Measurements from ENCODE around the gene NTSR1.

Gene NTSR1

GRCh38 chr20:62777528-62777830 is 68.8 kb downstream of the NTSR1 start:
- Mint-ChIP-seq H3K9me3 (peaks cover 4% of the 10 kb centered on the region), H3K4me3 (no peak overlapping the region), H3K27ac (peak overlapping the region; percentile 89), H3K4me1 (ENCODE audit: low read depth) (peaks cover 23% of the 10 kb centered on the region), H3K36me3 (ENCODE audit: low read depth) (no peaks in the 10 kb centered on the region), H3K27me3 (ENCODE audit: low read depth) (peaks cover 3% of the 10 kb centered on the region)

GRCh38 chr20:62778058-62778457 is 69.4 kb downstream of the NTSR1 start:
- Mint-ChIP-seq H3K4me1 (ENCODE audit: low read depth) (peaks cover 26% of the 10 kb centered on the region), H3K9me3 (peaks cover 4% of the 10 kb centered on the region), H3K4me3 (no peak overlapping the region), H3K36me3 (ENCODE audit: low read depth) (no peaks in the 10 kb centered on the region), H3K27ac (no peak overlapping the region), H3K27me3 (ENCODE audit: low read depth) (peaks cover 2% of the 10 kb centered on the region)

DNA sequence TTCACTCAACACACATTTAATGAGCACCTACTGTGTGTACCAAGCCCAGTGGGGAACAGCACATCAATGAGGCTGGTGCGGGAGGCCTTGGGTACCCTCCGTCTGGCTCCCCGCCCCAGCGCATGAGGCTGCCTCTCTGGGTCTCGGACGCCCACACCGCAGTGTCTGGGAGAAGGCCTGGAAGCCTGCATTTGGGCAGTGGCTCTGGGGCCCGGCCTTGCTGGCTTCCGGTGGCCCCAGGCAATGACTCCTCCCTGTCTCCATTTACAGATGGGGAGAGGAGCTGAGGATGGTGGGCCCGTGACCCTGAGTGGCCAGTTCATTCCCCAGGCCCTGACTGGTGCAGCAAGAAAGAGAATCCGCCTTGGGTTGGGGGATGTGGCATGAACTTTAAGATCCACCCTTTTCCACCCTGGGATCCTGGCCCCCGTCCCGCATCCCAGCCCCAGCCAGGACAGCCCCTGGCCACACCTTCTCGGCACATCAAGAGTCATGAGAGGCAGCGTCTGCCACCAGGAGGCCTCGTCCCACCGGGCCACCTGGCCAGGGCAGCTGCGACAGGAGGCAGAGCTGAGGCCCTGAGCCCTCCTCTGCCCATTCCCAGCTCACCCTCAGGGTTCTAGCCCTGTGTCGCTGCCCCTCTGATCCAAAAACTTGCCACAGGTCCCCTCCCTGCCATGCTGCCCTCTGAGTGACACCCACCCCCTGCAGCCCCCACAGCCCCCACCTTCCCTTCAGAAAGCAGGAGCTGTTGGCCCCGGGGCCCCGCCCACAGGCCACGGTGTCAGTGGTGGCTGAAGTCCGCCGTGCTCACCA is 70.2 kb downstream of the NTSR1 start:
- no peaks in the 10 kb centered on the region for H3K27me3 Mint-ChIP-seq (ENCODE audit: low read depth)
- H3K4me3 Mint-ChIP-seq = no peak overlapping the region
- no peak overlapping the region for H3K27ac Mint-ChIP-seq
- no peaks in the 10 kb centered on the region for H3K36me3 Mint-ChIP-seq (ENCODE audit: low read depth)
- peaks cover 26% of the 10 kb centered on the region for H3K4me1 Mint-ChIP-seq (ENCODE audit: low read depth)
- H3K9me3 Mint-ChIP-seq = peaks cover 4% of the 10 kb centered on the region

- Mint-ChIP-seq H3K27ac (no peak overlapping the region), H3K4me1 (ENCODE audit: low read depth) (peaks cover 22% of the 10 kb centered on the region), H3K9me3 (peaks cover 4% of the 10 kb centered on the region), H3K27me3 (ENCODE audit: low read depth) (no peaks in the 10 kb centered on the region), H3K36me3 (ENCODE audit: low read depth) (no peaks in the 10 kb centered on the region), H3K4me3 (no peak overlapping the region)
Observed at GRCh38 chr20:62779417-62779685, 70.7 kb downstream of the NTSR1 start.

- H3K27me3 Mint-ChIP-seq (ENCODE audit: low read depth) = no peaks in the 10 kb centered on the region
Observed at GRCh38 chr20:62780204-62780603, 71.6 kb downstream of the NTSR1 start.

GRCh38 chr20:62780696-62781095 is 72.1 kb downstream of the NTSR1 start:
- H3K36me3 Mint-ChIP-seq (ENCODE audit: low read depth) = no peaks in the 10 kb centered on the region
- peaks cover 20% of the 10 kb centered on the region for H3K4me1 Mint-ChIP-seq (ENCODE audit: low read depth)
- H3K27ac Mint-ChIP-seq = no peak overlapping the region
- H3K27me3 Mint-ChIP-seq (ENCODE audit: low read depth) = no peaks in the 10 kb centered on the region
- no peak overlapping the region for H3K4me3 Mint-ChIP-seq
- H3K9me3 Mint-ChIP-seq = peaks cover 4% of the 10 kb centered on the region

More at GRCh38 chr20:62780204-62780603, 71.6 kb downstream of the NTSR1 start:
- H3K27ac Mint-ChIP-seq = no peak overlapping the region
- no peaks in the 10 kb centered on the region for H3K36me3 Mint-ChIP-seq (ENCODE audit: low read depth)
- H3K4me3 Mint-ChIP-seq = no peak overlapping the region
- H3K4me1 Mint-ChIP-seq (ENCODE audit: low read depth) = peaks cover 22% of the 10 kb centered on the region
- peaks cover 4% of the 10 kb centered on the region for H3K9me3 Mint-ChIP-seq

GRCh38 chr20:62782149-62782892 is 73.7 kb downstream of the NTSR1 start:
- H3K4me3 Mint-ChIP-seq = no peak overlapping the region
- H3K4me1 Mint-ChIP-seq (ENCODE audit: low read depth) = peaks cover 8% of the 10 kb centered on the region
- H3K27ac Mint-ChIP-seq = no peak overlapping the region
- no peaks in the 10 kb centered on the region for H3K36me3 Mint-ChIP-seq (ENCODE audit: low read depth)
- no peaks in the 10 kb centered on the region for H3K9me3 Mint-ChIP-seq
- H3K27me3 Mint-ChIP-seq (ENCODE audit: low read depth) = no peaks in the 10 kb centered on the region

DNA sequence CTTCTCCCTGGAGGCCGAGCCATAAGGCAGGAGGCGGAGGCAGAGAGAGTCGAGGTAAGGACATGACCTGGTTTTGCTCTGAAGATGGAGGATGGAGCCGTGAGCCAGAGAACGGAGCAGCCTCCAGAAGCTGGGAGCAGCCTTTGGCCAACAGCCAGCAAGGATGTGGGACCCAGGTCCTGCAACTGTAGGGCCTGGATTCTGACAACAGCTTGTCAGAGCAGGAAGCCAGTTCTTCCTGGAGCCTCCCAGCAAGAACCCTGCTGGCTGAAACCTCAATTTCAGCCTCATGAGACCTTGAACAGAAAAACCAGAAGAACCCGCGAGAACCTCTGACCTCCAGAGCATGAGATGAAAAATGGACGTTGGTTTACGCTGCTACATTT is 74.2 kb downstream of the NTSR1 start:
- H3K27ac Mint-ChIP-seq = no peak overlapping the region
- H3K27me3 Mint-ChIP-seq (ENCODE audit: low read depth) = no peaks in the 10 kb centered on the region
- no peaks in the 10 kb centered on the region for H3K9me3 Mint-ChIP-seq
- peaks cover 8% of the 10 kb centered on the region for H3K4me1 Mint-ChIP-seq (ENCODE audit: low read depth)
- no peak overlapping the region for H3K4me3 Mint-ChIP-seq
- H3K36me3 Mint-ChIP-seq (ENCODE audit: low read depth) = no peaks in the 10 kb centered on the region

DNA sequence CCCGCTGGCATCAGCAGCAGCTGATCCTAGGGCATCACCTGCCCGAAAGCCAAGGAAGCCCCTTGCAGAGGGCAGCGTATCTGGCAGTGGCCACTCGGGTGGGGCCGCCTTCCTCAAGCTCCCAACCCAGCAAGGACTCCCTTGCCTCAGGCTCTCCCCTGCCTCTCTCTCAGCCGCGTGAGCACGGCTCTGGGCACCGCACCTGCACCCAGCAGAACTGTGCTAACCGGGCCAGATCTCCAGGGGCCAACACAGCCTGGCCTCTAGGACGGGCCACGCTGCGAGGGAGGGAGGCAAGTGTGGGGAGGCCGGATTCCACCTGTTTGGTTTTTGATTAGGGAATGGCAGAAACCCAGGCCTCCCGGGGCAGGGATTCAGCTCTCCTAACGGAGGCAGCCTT is 75.9 kb downstream of the NTSR1 start:
- no peak overlapping the region for H3K4me3 Mint-ChIP-seq
- peaks cover 4% of the 10 kb centered on the region for H3K4me1 Mint-ChIP-seq (ENCODE audit: low read depth)
- H3K27ac Mint-ChIP-seq = no peak overlapping the region
- H3K9me3 Mint-ChIP-seq = no peaks in the 10 kb centered on the region
- no peaks in the 10 kb centered on the region for H3K27me3 Mint-ChIP-seq (ENCODE audit: low read depth)
- H3K36me3 Mint-ChIP-seq (ENCODE audit: low read depth) = no peaks in the 10 kb centered on the region

DNA sequence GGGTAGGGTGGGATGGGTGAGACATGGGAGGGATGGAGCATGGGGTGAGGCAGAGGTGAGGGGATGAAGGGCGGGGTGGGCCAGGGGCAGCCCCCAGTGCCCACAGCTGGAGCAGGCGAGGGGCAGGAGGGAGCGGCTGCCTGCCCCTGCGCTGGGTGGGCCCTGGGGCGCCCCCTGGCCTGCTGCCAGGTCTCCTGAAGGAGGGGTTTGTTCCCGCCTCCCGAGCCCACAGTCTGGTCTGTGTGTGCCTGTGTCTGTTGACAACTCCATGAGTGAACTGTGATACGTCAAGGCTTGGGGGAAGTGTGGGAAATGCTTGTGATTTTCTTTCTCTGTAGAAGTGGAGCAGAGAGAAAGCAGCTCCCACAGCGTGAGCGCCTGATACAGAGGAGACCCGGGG is 76.8 kb downstream of the NTSR1 start:
- no peak overlapping the region for H3K4me3 Mint-ChIP-seq
- peaks cover 4% of the 10 kb centered on the region for H3K4me1 Mint-ChIP-seq (ENCODE audit: low read depth)
- H3K27ac Mint-ChIP-seq = no peak overlapping the region
- no peaks in the 10 kb centered on the region for H3K9me3 Mint-ChIP-seq
- H3K27me3 Mint-ChIP-seq (ENCODE audit: low read depth) = peaks cover 1% of the 10 kb centered on the region
- no peaks in the 10 kb centered on the region for H3K36me3 Mint-ChIP-seq (ENCODE audit: low read depth)

- H3K27ac Mint-ChIP-seq = no peak overlapping the region
- H3K4me1 Mint-ChIP-seq (ENCODE audit: low read depth) = peaks cover 5% of the 10 kb centered on the region
- no peak overlapping the region for H3K4me3 Mint-ChIP-seq
- peaks cover 5% of the 10 kb centered on the region for H3K27me3 Mint-ChIP-seq (ENCODE audit: low read depth)
- H3K36me3 Mint-ChIP-seq (ENCODE audit: low read depth) = no peaks in the 10 kb centered on the region
- H3K9me3 Mint-ChIP-seq = no peaks in the 10 kb centered on the region
Observed at GRCh38 chr20:62786157-62786556, 77.5 kb downstream of the NTSR1 start.

DNA sequence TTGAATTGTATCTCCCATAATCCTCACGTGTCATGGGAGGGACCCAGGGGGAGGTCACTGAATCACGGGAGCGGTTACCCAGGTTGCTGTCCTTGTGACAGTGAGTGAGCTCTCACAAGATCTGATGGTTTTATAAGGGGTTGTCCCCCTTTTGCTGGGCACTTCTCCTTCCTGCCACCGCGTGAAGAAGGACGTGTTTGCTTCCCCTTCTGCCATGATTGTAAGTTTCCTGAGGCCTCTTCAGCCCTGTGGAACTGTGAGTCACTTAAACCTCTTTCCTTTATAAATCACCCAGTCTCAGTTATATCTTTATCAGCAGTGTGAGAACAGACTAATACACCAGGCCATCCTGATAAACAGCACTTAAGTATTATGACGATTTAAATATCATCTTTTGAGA is 78.7 kb downstream of the NTSR1 start:
- Mint-ChIP-seq H3K9me3 (no peaks in the 10 kb centered on the region), H3K27ac (no peak overlapping the region), H3K4me1 (ENCODE audit: low read depth) (peaks cover 12% of the 10 kb centered on the region), H3K4me3 (no peak overlapping the region), H3K36me3 (ENCODE audit: low read depth) (no peaks in the 10 kb centered on the region), H3K27me3 (ENCODE audit: low read depth) (peaks cover 5% of the 10 kb centered on the region)

GRCh38 chr20:62787866-62788265 is 79.2 kb downstream of the NTSR1 start:
- Mint-ChIP-seq H3K4me1 (ENCODE audit: low read depth) (peaks cover 11% of the 10 kb centered on the region), H3K27ac (no peak overlapping the region), H3K4me3 (no peak overlapping the region), H3K36me3 (ENCODE audit: low read depth) (no peaks in the 10 kb centered on the region), H3K27me3 (ENCODE audit: low read depth) (peaks cover 5% of the 10 kb centered on the region), H3K9me3 (no peaks in the 10 kb centered on the region)

GRCh38 chr20:62788607-62789006 is 80.0 kb downstream of the NTSR1 start:
- Mint-ChIP-seq H3K36me3 (ENCODE audit: low read depth) (no peaks in the 10 kb centered on the region), H3K27me3 (ENCODE audit: low read depth) (peaks cover 5% of the 10 kb centered on the region), H3K27ac (no peak overlapping the region), H3K4me3 (no peak overlapping the region), H3K4me1 (ENCODE audit: low read depth) (peaks cover 13% of the 10 kb centered on the region), H3K9me3 (no peaks in the 10 kb centered on the region)

DNA sequence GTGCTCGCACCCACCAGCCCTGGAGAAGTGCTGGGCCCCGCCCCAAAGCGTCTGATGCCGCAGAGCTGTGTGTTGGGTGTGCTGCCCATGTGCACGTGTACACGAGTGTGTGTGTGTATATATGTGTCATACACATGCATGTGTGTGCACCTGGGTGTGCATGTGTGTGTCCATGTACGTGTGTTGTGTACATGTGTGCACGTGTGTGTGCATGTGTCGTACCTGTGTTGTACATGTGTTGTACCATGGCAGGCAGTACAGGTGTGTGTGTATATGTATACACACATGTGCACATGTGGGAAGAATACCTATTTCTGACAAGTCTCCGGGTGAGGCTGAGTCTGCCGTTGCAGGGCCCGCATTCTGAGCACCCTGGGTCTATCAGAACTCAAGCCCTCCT is 81.4 kb downstream of the NTSR1 start:
- Mint-ChIP-seq H3K36me3 (ENCODE audit: low read depth) (no peaks in the 10 kb centered on the region), H3K4me1 (ENCODE audit: low read depth) (peaks cover 17% of the 10 kb centered on the region), H3K27ac (no peak overlapping the region), H3K27me3 (ENCODE audit: low read depth) (peaks cover 5% of the 10 kb centered on the region), H3K4me3 (no peak overlapping the region), H3K9me3 (no peaks in the 10 kb centered on the region)

All from T-helper 1 cell treated with Interleukin-12 subunit alpha and Interleukin-12 subunit beta and Interleukin-4 antibody, amounts not matched to agents 30 μg/mL and 1 μg/mL, for 36 hours (primary cell).